HepG2 (cell line): Measurements from ENCODE around the gene PALM3. TPM values are rescaled to one million over a fixed set of nuclear protein-coding genes. Genes with fewer than 3 reads are reported as not detected.

Experiments
- AGO1 ChIP-seq: fragments of 200-400 bp; formaldehyde crosslinking; IDR thresholded peaks from 2 replicates; pipeline ENCODE4 v1.6.1; 2017; ENCODE audit warnings: mild to moderate bottlenecking, low read depth, low read length, moderate library complexity; ENCODE audit not compliant: poor library complexity, severe bottlenecking
- CEBPG ChIP-seq: IDR thresholded peaks from 2 replicates; pipeline ENCODE4 v1.6.1; 2016
- EHMT2 ChIP-seq: fragments of 200-600 bp; sonication (generic); IDR thresholded peaks from 2 replicates; pipeline ENCODE4 v1.7.0; 2017; ENCODE audit warnings: antibody characterized with exemption, low read depth, low read length, borderline replicate concordance
- HMGA1 ChIP-seq: sonication (generic); formaldehyde crosslinking; conservative IDR thresholded peaks from 2 replicates; pipeline ENCODE4 v1.4.0; 2020; ENCODE audit warnings: missing genetic modification reagents
- MBD4 ChIP-seq: IDR thresholded peaks from 2 replicates; pipeline ENCODE4 v1.6.1; 2012; ENCODE audit warnings: low read length, inconsistent platforms, borderline replicate concordance
- MXD4 ChIP-seq: IDR thresholded peaks from 2 replicates; pipeline ENCODE4 v1.6.1; 2016; ENCODE audit warnings: mild to moderate bottlenecking, missing biosample characterization, missing genetic modification reagents
- NFIC ChIP-seq: IDR thresholded peaks from 2 replicates; pipeline ENCODE4 v1.6.1; 2012; ENCODE audit warnings: mild to moderate bottlenecking, low read length, inconsistent platforms
- NR2F6 ChIP-seq, 2 experiments: IDR thresholded peaks; 2 replicates each; pipeline ENCODE4 v1.6.1; 2016; ENCODE audit warnings: antibody characterized with exemption in 1 of 2, mild to moderate bottlenecking in 1 of 2
- PAWR ChIP-seq: sonication (generic); formaldehyde crosslinking; IDR thresholded peaks from 2 replicates; pipeline ENCODE4 v1.4.0; 2020; ENCODE audit warnings: missing genetic modification reagents, mild to moderate bottlenecking, borderline replicate concordance
- SATB2 ChIP-seq: sonication (generic); formaldehyde crosslinking; IDR thresholded peaks from 2 replicates; pipeline ENCODE4 v1.5.0; 2020; ENCODE audit warnings: missing genetic modification reagents
- SOX6 ChIP-seq, 2 experiments: fragments of 450-650 bp in 1 of 2; sonication (generic) in 1 of 2; formaldehyde crosslinking in 1 of 2; IDR thresholded peaks; 2 replicates each; pipeline versions ENCODE4 v1.4.0 to v1.6.1; 2017 to 2020; ENCODE audit warnings: antibody characterized with exemption in 1 of 2, mild to moderate bottlenecking in 1 of 2, missing genetic modification reagents in 1 of 2
- SP5 ChIP-seq: IDR thresholded peaks from 2 replicates; pipeline ENCODE4 v1.6.1; 2016; ENCODE audit warnings: low read depth, borderline replicate concordance
- SRF ChIP-seq: IDR thresholded peaks from 2 replicates; pipeline ENCODE4 v1.6.1; 2011; ENCODE audit warnings: mild to moderate bottlenecking, low read depth, low read length, moderate library complexity
- TSC22D2 ChIP-seq: sonication (generic); formaldehyde crosslinking; IDR thresholded peaks from 2 replicates; pipeline ENCODE4 v1.5.1; 2020; ENCODE audit warnings: missing genetic modification reagents, mild to moderate bottlenecking, borderline replicate concordance
- ZFX ChIP-seq: sonication (generic); formaldehyde crosslinking; IDR thresholded peaks from 2 replicates; pipeline ENCODE4 v1.4.0; 2020; ENCODE audit warnings: mild to moderate bottlenecking, low read depth, missing genetic modification reagents, moderate library complexity
- ZNF17 ChIP-seq: sonication (generic); formaldehyde crosslinking; IDR thresholded peaks from 2 replicates; pipeline ENCODE4 v1.5.0; 2020; ENCODE audit warnings: mild to moderate bottlenecking, missing genetic modification reagents
- ZNF235 ChIP-seq: sonication (generic); formaldehyde crosslinking; IDR thresholded peaks from 2 replicates; pipeline ENCODE4 v1.8.1; 2023; ENCODE audit warnings: mild to moderate bottlenecking, missing genetic modification reagents, borderline replicate concordance
- ZNF296 ChIP-seq: sonication (generic); formaldehyde crosslinking; conservative IDR thresholded peaks from 2 replicates; pipeline ENCODE4 v1.5.0; 2020; ENCODE audit warnings: mild to moderate bottlenecking, missing genetic modification reagents
- ZNF329 ChIP-seq: sonication (generic); formaldehyde crosslinking; IDR thresholded peaks from 2 replicates; pipeline ENCODE4 v1.9.0; 2021; ENCODE audit warnings: low read depth, mild to moderate bottlenecking, missing genetic modification reagents
- ZNF510 ChIP-seq: sonication (generic); formaldehyde crosslinking; IDR thresholded peaks from 2 replicates; pipeline ENCODE4 v1.4.0; 2020; ENCODE audit warnings: low read depth, mild to moderate bottlenecking, missing genetic modification reagents
- ZNF616 ChIP-seq: sonication (generic); formaldehyde crosslinking; IDR thresholded peaks from 2 replicates; pipeline ENCODE4 v1.5.0; 2020; ENCODE audit warnings: low read depth, mild to moderate bottlenecking, missing genetic modification reagents
- ZNF644 ChIP-seq: IDR thresholded peaks from 2 replicates; pipeline ENCODE4 v1.6.1; 2016; ENCODE audit warnings: low read depth
- ZNF878 ChIP-seq: sonication (generic); formaldehyde crosslinking; IDR thresholded peaks from 2 replicates; pipeline ENCODE4 v1.8.1; 2023; ENCODE audit warnings: mild to moderate bottlenecking, missing genetic modification reagents, moderate library complexity
- polyA plus RNA-seq, 8 experiments: library from polyadenylated mRNA; depleted of rRNA in 3 of 8; stranded (reverse) in 7 of 8; unstranded in 1 of 8; fragments of >200 nt; fragmentation: Illumina TruSeq in 4 of 8; extraction: Trizol in 4 of 8; gene quantifications; 2 replicates each; pipeline versions ENCODE4 v1.2.1 to v1.2.3, GENCODE V29; 2011 to 2016; ENCODE audit warnings: low read depth in 4 of 8, missing spikeins in 1 of 8, mixed read lengths in 1 of 8; ENCODE audit not compliant: insufficient read depth in 1 of 8
- total RNA-seq, 5 experiments: library from RNA; depleted of rRNA; stranded (reverse); fragments of >200 nt; fragmentation: Illumina TruSeq; extraction: Trizol; gene quantifications; 2 replicates each; pipeline ENCODE4 v1.2.3, GENCODE V29; 2016; ENCODE audit warnings: low read depth in 1 of 5
- TF ChIP-seq, protein P1 (sequence below): sonication (generic); formaldehyde crosslinking; IDR thresholded peaks from 2 replicates; pipeline ENCODE4 v1.9.0; 2021; ENCODE audit warnings: missing genetic modification reagents, borderline replicate concordance
- TF ChIP-seq, protein P2 (sequence below): sonication (generic); formaldehyde crosslinking; IDR thresholded peaks from 2 replicates; pipeline ENCODE4 v1.5.0; 2020; ENCODE audit warnings: missing genetic modification reagents
- TF ChIP-seq, protein P3 (sequence below): sonication (generic); formaldehyde crosslinking; conservative IDR thresholded peaks from 2 replicates; pipeline ENCODE4 v1.8.1; 2023; ENCODE audit warnings: missing genetic modification reagents
- TF ChIP-seq, protein P4 (sequence below): sonication (generic); formaldehyde crosslinking; IDR thresholded peaks from 2 replicates; pipeline ENCODE4 v1.5.0; 2020; ENCODE audit warnings: missing genetic modification reagents

PALM3 gene
- total and polyA plus RNA-seq, 2 of the 13 experiments (the other 11 are each of a cell fraction or from before 2014, with no cell fraction given), result 0.79 to 2.4 TPM

DNA sequence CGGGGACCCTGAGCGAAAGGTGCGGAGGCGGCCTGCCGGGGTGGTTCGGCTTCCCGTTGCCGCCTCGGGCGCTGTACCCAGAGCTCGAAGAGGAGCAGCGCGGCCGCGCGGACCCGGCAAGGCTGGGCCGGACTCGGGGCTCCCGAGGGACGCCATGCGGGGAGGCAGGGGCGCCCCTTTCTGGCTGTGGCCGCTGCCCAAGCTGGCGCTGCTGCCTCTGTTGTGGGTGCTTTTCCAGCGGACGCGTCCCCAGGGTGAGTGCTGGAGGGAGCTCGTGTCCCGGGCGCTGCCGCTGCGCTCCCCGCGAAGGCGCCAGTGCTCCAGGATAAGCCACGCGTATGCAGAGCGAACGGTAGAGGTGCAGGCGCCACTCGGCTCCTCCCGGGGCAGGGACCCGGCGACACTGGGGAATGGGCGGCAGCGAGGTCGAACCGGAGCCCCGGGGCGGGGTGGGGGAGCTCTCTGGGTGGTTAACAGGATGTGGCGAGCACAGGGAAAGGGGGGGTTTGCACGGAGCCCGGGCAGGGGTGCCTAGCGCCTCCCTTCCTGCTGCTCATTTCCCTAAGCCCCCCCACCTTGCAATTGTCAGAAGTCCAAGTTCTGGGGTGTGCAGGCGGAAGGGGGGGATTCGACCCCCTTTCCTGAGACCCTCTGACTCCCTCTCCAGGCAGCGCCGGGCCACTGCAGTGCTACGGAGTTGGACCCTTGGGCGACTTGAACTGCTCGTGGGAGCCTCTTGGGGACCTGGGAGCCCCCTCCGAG, 30.0 kb downstream of the PALM3 start, which contains the start of gene IL27RA (continued):
- TF ChIP-seq, protein P1, sequence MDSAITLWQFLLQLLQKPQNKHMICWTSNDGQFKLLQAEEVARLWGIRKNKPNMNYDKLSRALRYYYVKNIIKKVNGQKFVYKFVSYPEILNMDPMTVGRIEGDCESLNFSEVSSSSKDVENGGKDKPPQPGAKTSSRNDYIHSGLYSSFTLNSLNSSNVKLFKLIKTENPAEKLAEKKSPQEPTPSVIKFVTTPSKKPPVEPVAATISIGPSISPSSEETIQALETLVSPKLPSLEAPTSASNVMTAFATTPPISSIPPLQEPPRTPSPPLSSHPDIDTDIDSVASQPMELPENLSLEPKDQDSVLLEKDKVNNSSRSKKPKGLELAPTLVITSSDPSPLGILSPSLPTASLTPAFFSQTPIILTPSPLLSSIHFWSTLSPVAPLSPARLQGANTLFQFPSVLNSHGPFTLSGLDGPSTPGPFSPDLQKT (CRISPR knock-in tag), result no peak
- no peak for TF ChIP-seq NFIC
- no peak for TF ChIP-seq ZNF17 (CRISPR knock-in tag)
- peak; percentile 74; the same call in 1 of the 2 replicates for TF ChIP-seq ZNF878 (CRISPR knock-in tag)
- no peak for TF ChIP-seq EHMT2
- TF ChIP-seq ZNF510 (CRISPR knock-in tag), result no peak
- TF ChIP-seq, protein P2, sequence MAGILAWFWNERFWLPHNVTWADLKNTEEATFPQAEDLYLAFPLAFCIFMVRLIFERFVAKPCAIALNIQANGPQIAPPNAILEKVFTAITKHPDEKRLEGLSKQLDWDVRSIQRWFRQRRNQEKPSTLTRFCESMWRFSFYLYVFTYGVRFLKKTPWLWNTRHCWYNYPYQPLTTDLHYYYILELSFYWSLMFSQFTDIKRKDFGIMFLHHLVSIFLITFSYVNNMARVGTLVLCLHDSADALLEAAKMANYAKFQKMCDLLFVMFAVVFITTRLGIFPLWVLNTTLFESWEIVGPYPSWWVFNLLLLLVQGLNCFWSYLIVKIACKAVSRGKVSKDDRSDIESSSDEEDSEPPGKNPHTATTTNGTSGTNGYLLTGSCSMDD (CRISPR knock-in tag), result no peak
- TF ChIP-seq MBD4, result no peak
- no peak for TF ChIP-seq NR2F6 (IDR thresholded peaks at IDR 0.05)
- no peak for TF ChIP-seq NR2F6 (CRISPR knock-in tag; IDR thresholded peaks at IDR 0.05)
- TF ChIP-seq SP5 (CRISPR knock-in tag), result no peak
- TF ChIP-seq SOX6 (IDR thresholded peaks at IDR 0.05), result no peak
- TF ChIP-seq SOX6 (CRISPR knock-in tag; IDR thresholded peaks at IDR 0.05), result no peak; the same call in 1 of the 2 replicates
- no peak for TF ChIP-seq TSC22D2 (CRISPR knock-in tag)
- TF ChIP-seq ZFX, result peak; percentile 57
- TF ChIP-seq, protein P3, sequence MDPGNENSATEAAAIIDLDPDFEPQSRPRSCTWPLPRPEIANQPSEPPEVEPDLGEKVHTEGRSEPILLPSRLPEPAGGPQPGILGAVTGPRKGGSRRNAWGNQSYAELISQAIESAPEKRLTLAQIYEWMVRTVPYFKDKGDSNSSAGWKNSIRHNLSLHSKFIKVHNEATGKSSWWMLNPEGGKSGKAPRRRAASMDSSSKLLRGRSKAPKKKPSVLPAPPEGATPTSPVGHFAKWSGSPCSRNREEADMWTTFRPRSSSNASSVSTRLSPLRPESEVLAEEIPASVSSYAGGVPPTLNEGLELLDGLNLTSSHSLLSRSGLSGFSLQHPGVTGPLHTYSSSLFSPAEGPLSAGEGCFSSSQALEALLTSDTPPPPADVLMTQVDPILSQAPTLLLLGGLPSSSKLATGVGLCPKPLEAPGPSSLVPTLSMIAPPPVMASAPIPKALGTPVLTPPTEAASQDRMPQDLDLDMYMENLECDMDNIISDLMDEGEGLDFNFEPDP (CRISPR knock-in tag), result 0 out of 2 replicates have a peak, but pooled peaks have one; percentile 88
- TF ChIP-seq ZNF616 (CRISPR knock-in tag), result no peak
- TF ChIP-seq SRF, result no peak
- no peak for TF ChIP-seq ZNF644 (CRISPR knock-in tag)
- no peak for TF ChIP-seq ZNF296 (CRISPR knock-in tag)
- no peak for TF ChIP-seq HMGA1 (CRISPR knock-in tag)
- 0 out of 2 replicates have a peak, but pooled peaks have one; percentile 50 for TF ChIP-seq ZNF329
- peak; percentile 59 for TF ChIP-seq AGO1
- no peak for TF ChIP-seq CEBPG (CRISPR knock-in tag)
- no peak for TF ChIP-seq PAWR (CRISPR knock-in tag)
- TF ChIP-seq MXD4 (CRISPR knock-in tag), result no peak; the same call in 1 of the 2 replicates
- 0 out of 2 replicates have a peak, but pooled peaks have one; percentile 86 for TF ChIP-seq SATB2 (CRISPR knock-in tag)
- TF ChIP-seq, protein P4, sequence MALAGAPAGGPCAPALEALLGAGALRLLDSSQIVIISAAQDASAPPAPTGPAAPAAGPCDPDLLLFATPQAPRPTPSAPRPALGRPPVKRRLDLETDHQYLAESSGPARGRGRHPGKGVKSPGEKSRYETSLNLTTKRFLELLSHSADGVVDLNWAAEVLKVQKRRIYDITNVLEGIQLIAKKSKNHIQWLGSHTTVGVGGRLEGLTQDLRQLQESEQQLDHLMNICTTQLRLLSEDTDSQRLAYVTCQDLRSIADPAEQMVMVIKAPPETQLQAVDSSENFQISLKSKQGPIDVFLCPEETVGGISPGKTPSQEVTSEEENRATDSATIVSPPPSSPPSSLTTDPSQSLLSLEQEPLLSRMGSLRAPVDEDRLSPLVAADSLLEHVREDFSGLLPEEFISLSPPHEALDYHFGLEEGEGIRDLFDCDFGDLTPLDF, result no peak
- TF ChIP-seq ZNF235, result no peak
